ENCODE data around the gene SLC8A2. TPM values are rescaled to one million over a fixed set of nuclear protein-coding genes. Genes with fewer than 3 reads are reported as not detected.
A peak's percentile ranks its signal among the peaks of the same experiment; 100 is the strongest.

Gene SLC8A2, protein sequence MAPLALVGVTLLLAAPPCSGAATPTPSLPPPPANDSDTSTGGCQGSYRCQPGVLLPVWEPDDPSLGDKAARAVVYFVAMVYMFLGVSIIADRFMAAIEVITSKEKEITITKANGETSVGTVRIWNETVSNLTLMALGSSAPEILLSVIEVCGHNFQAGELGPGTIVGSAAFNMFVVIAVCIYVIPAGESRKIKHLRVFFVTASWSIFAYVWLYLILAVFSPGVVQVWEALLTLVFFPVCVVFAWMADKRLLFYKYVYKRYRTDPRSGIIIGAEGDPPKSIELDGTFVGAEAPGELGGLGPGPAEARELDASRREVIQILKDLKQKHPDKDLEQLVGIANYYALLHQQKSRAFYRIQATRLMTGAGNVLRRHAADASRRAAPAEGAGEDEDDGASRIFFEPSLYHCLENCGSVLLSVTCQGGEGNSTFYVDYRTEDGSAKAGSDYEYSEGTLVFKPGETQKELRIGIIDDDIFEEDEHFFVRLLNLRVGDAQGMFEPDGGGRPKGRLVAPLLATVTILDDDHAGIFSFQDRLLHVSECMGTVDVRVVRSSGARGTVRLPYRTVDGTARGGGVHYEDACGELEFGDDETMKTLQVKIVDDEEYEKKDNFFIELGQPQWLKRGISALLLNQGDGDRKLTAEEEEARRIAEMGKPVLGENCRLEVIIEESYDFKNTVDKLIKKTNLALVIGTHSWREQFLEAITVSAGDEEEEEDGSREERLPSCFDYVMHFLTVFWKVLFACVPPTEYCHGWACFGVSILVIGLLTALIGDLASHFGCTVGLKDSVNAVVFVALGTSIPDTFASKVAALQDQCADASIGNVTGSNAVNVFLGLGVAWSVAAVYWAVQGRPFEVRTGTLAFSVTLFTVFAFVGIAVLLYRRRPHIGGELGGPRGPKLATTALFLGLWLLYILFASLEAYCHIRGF
- 0.23 TPM for polyA plus RNA-seq (ENCODE audit: insufficient read length)

DNA sequence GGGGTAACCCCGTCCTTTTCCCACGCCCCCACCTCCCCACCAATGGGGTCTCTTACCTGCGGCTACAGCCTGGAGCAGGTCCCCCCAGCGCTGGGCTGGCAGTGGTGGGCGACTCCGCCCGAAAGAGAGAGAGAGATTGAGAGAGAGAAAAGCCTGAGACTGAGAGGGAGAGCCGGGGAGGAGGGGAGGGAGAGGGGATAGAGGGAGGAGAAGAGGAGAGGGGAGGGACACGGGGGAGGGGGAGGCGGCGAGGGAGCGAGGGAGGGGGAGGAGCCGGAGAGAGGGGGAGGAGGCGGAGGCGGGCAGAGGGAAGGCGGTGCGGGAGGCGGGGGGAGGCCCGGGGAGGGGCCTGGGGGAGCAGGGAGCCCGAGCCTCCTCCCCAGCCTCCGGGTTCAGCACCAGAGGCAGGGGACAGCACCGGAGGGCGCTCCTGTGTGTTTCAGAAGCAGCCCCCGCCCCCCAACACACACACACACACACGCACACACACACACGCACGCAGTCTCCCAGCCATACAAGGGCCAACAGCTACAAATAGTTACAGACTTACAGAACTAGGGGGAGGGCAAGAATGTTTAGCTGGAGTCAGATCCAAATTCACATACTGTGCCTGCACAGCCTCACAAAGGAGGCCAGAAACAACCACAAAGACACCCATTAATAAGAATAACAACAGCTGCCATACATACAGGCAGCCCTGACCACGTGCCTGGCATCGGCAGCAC lies at the start of gene SLC8A2:
TSS of gene SLC8A2 (minus strand) at position 161 of the 725 bp plus-strand sequence. CDS start 5,490 bp downstream, outside the sequence.
- peak; percentile 84 for DNase-seq

DNA sequence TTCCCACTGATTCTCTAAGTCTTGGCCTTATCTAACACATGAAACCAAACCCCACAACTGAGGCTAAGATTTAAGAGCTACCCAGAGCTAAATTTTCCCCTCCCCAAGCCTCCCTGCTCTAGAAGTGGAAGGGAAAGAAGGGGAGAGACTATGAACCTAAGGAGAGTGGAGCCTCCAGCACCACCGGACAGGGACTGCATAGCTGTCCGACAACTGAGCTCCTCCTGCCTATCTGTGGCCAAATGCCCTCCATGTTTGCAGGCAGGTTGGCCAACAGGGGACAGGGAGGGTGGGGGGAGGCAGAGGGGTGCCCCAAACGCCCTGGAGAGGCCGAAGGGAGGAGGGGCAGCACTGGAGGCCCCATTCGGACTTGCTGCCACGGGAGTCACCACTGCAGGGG lies 49.1 kb upstream of the SLC8A2 start:
- no peak for DNase-seq

- DNase-seq: no peak
Observed at GRCh38 chr19:47520343-47520806, 48.7 kb upstream of the SLC8A2 start.

- no peak for DNase-seq
Observed at GRCh38 chr19:47518854-47519253, 47.2 kb upstream of the SLC8A2 start.

DNA sequence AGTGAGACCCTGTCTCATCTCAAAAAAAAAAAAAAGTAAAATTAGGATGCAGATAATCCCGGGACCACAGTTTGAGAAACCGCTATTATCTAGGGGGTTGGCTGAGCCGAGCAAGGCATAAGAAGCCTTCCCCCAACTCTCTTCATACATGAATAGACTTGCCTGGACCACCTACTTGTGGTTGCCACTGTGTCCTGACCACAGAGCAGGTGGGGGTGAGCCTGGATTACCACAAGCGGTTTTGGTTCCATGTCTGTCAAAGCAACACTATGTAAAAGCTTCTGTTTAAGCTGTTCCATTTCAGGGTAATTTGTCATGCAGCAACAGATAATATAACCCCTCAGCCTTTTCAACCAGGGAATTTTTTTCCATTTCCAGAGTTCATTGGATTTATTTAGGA lies 46.4 kb upstream of the SLC8A2 start:
- DNase-seq: no peak

GRCh38 chr19:47514869-47515588 lies 43.3 kb upstream of the SLC8A2 start, which contains the start of gene NAPA:
TSS of gene NAPA (minus strand) at chr19:47515063. CDS start at chr19:47514940, 123 bp downstream.
- DNase-seq: peak; percentile 100

DNA sequence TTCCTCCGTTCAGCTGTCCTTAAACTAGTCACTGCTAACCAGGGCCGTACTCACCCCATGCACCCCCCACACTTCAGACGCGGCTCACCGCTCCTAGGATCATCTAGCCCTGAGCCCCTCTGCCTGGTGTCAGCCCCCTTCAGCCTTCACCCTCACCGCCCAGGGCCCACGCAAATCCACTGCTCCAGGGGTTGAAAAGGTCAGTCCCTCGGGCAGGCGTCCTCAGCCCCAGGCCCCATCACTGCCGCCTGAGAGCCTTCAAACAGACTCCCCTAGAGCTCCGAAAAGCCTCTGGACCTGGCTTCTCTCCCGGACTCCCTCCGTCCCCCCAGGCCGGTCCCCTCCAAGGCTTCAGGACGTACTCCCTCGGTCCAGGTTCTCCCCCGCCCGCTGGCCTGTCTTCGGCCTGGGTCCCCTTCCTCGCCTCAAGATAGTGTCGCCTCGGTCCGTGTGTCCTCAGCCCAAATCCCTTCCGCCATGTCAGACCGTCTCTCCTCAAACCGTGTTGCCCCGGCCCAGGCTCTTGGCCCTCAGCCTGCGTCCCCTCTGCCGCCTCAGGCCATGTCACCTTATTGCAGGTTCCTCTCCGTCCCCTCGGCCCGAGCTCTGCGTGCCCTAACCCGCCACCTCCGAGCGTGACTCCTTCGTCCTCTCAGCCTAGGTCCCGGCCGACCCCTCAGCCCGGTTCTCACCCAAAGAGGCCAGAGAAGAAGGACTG lies 42.6 kb upstream of the SLC8A2 start:
- DNase-seq: no peak

- DNase-seq: no peak
Observed at GRCh38 chr19:47512948-47513319, 41.2 kb upstream of the SLC8A2 start.

- DNase-seq: no peak
Observed at GRCh38 chr19:47512183-47512947, 40.7 kb upstream of the SLC8A2 start.

GRCh38 chr19:47511681-47512080 lies 40.0 kb upstream of the SLC8A2 start:
- DNase-seq: no peak

DNA sequence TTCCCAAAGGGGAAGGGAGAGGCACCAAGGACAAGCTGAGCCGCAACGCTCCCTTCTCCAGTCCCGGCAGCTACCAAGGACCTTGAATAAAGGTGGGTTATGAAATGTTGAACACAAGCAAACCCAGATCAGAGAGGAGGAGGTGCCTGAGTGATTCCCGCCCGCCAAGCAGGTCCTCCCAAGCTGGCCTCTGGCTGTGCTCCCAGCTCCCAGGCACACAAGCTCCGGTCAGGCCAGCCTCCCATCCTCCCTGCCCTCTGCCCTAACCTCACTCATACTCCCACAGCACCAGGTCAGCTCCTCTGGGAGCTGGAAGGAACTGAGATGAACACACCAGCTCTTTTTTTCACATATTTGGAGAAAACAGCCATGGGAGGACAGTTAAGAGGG lies 39.4 kb upstream of the SLC8A2 start:
- no peak for DNase-seq

- no peak for DNase-seq
Observed at GRCh38 chr19:47510516-47511127, 38.9 kb upstream of the SLC8A2 start.

DNA sequence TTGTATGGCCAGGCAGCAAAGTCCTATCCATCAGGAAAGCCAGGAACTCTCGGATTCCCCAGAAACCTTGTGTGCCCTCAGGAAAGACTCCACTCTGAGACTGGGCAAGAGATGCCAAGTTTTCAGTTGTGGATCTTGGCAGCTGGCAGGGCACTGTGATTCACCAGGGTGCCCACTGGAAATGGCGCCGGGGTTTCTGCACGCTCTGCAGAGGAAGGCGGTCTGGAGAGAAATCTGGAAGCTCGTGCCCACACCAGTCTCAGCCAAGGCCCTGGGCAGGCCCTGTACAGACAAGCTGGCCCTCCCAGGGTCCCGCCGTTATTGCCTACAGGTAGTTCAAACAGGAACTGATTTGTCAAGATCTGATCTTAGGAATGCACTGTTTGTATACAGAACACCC lies 38.3 kb upstream of the SLC8A2 start:
- DNase-seq: no peak

DNA sequence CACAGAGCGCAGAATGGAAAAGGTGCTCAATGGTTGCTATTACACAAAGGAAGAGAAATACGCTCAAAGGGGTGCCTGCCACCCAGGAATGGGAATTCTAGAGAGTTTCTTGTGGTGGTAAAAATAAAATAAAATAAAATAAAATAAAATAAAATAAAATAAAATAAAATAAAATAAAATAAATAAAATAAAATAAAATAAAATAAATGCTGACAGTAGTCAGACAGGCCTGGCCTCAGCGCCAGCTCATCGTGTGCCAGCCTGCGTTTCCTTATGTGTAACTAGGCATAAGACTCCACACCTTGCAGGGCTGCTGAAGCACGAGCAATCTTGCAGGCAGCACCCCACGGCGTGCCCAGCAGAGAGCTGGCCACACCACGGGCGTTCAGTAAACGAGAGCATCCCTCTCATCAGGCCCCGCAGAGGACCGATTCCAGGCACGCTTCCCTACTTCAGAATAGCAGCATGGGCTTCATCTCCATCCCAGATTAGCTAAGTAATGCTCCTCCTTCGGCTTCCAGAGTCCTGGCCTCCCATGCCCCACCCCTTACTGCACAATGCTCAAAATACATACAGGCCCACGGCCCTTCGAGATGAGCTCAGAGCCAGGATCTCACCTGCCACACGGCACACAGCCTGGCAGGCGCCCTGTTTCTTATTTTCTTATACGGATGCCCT lies 37.6 kb upstream of the SLC8A2 start:
- no peak for DNase-seq

DNA sequence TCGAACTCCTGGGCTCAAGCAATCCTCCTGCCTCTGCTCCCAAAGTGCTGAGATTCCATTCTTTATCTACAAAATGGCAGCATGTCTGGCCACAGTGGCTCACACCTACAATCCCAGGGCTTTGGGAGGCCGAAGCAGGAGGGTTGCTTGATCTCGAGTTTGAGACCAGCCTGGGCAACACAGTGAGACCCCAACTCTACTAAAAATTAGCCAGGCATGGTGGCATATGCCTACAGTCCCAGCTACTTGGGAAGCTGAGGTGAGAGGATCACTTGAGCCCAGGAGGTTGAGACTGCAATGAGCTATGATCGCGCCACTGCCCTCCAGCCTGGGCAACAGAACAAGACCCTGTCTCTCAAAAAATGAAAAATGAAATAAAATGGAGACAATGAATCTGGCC lies 37.0 kb upstream of the SLC8A2 start:
- DNase-seq: no peak

DNA sequence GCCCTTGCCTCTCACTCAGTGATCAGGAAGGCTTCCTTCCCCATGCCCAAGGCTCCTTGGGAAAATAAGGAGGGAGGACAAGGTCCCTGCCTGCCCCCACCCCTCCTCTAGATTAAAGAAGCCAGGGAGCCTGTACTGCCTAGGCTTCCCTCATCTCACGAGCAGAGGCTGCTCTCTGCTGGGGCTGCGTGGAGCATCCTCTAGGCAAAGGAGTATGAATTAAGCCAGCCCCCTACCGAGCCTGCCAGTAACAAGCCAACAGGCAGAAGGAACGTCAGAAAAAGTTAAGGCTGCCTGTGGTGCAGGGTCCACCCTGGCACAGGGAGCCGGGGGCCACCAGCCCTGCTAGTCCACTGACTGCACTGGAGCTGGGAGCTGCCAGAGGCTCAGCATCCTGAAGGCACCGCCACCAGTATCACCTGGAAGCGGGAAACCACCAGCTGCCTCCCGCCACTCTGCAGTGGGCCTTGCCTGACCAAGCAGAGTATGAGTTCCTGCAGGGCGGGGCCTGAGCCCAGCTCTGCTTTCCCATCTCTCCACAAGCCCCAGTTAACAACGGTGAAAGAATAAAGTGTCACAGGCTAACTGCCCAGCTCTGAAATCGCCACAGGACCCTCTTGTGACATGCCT lies 36.3 kb upstream of the SLC8A2 start:
- no peak for DNase-seq

DNA sequence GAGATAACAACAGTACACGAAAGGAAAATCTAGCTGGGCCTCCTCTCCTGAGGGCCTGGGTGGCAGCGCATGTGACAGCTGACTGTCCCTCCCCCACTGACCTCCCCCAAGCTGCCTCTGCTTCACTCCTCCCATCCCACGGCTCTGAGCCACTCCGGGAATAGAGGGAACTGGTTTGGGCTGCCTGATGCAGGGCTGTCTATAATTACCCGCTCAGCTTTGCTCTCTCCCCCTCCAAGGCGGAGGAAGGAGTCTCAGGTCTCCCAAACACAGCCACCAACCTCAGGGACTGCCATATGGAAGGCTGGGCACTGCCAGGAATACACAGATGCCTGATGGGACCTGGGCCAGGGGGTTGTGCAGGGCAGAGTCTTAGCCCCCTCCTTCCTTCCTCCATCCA lies 35.3 kb upstream of the SLC8A2 start:
- no peak for DNase-seq

DNA sequence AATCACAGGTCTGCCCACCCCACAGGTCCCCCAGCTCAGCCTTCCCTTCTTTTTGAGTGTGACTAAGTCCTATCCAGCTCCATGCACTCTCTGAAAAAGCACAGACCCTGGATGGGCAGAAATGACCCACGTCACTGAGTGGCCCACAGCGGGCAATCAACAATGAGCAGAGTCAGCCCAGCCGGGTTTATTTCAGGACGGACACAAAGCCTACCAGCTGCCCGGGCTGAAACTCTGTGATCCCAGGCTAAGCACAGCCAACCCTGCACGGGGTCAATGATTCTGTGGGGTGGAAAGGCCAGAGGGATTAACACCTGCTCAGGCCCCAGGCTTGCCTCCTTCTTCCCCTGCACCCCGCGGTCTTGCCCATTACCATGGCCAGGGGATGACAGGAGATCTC lies 34.8 kb upstream of the SLC8A2 start:
- no peak for DNase-seq

DNA sequence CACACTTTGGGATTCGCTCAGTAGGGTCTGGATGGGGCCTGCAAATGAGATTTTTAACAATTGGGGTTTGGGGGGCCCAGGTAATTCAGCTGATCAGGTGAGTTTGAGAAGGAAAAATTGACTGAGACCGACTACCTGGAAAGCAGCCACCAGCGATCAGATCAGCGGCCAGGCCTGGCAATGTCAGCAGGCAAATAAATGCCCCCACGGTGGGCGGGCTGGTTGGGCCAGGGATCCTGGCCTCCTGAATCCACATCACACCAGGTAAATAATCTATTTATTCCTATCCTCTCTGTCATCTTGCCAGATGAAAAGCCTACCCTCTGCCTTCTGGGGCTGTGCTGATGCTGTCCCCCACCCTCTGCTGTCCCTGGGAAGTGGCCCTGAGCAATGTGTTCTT lies 33.8 kb upstream of the SLC8A2 start:
- DNase-seq: no peak

All from hindlimb muscle (tissue), 1 donor.